GM21367 (cell line): ENCODE results near the gene GLCE.
"Not testable (repeated sequence)": the region's sequence is repeated elsewhere in the genome, so short reads cannot be mapped to it uniquely, and the experiment has no call there.

Experiments
- ATAC-seq: cut with Tn5 transposase; IDR thresholded peaks from one replicate; pipeline ENCODE4 v1.9.1; 2021; ENCODE audit not compliant: unreplicated experiment

The GLCE gene

GRCh38 chr15:69253156-69253555 lies 92.7 kb downstream of the GLCE start:
- ATAC-seq = no peak

- no peak for ATAC-seq
These were observed 105.0 kb downstream of the GLCE start for GRCh38 chr15:69265347-69265955.

GRCh38 chr15:69271217-69271616 lies 110.8 kb downstream of the GLCE start:
- no peak for ATAC-seq

- ATAC-seq = no peak
These were observed 111.7 kb downstream of the GLCE start for GRCh38 chr15:69272139-69272538.

- no peak for ATAC-seq
These were observed 112.5 kb downstream of the GLCE start for GRCh38 chr15:69272891-69273290.

- no peak for ATAC-seq
These were observed 114.7 kb downstream of the GLCE start for GRCh38 chr15:69275074-69275670.

- ATAC-seq = no peak
These were observed 115.6 kb downstream of the GLCE start for GRCh38 chr15:69275933-69276560.

- no peak for ATAC-seq
These were observed 116.9 kb downstream of the GLCE start for GRCh38 chr15:69277316-69277715.

GRCh38 chr15:69279636-69280035 lies 119.2 kb downstream of the GLCE start:
- ATAC-seq = no peak

- no peak for ATAC-seq
These were observed 120.3 kb downstream of the GLCE start for GRCh38 chr15:69280783-69281182.

GRCh38 chr15:69282104-69282743 lies 121.8 kb downstream of the GLCE start:
- ATAC-seq = no peak

- no peak for ATAC-seq
These were observed 125.4 kb downstream of the GLCE start for GRCh38 chr15:69285834-69286233.

- ATAC-seq = no peak
These were observed 127.6 kb downstream of the GLCE start for GRCh38 chr15:69288011-69288410.

- ATAC-seq = no peak
These were observed 128.3 kb downstream of the GLCE start for GRCh38 chr15:69288531-69289341.

GRCh38 chr15:69289342-69290146 lies 129.1 kb downstream of the GLCE start:
- no peak for ATAC-seq

- ATAC-seq = no peak
These were observed 130.1 kb downstream of the GLCE start for GRCh38 chr15:69290346-69291164.

GRCh38 chr15:69291651-69292050 lies 131.2 kb downstream of the GLCE start:
- not testable (repeated sequence) for ATAC-seq

GRCh38 chr15:69292826-69293420 lies 132.5 kb downstream of the GLCE start:
- ATAC-seq = no peak
